HepG2 (cell line): ENCODE results near the gene ATAD3C. TPM values are rescaled to one million over a fixed set of nuclear protein-coding genes. Genes with fewer than 3 reads are reported as not detected.

Experiments used
- FLYWCH1 ChIP-seq: sonication (generic); formaldehyde crosslinking; IDR thresholded peaks from 2 replicates; pipeline ENCODE4 v1.8.1; 2023; ENCODE audit warnings: mild to moderate bottlenecking, missing genetic modification reagents
- FOXO4 ChIP-seq: sonication (generic); formaldehyde crosslinking; conservative IDR thresholded peaks from 2 replicates; pipeline ENCODE4 v1.8.1; 2023; ENCODE audit warnings: missing genetic modification reagents
- HMG20A ChIP-seq: IDR thresholded peaks from 2 replicates; pipeline ENCODE4 v1.6.1; 2016; ENCODE audit warnings: borderline replicate concordance
- NFE2L1 ChIP-seq: sonication (generic); formaldehyde crosslinking; IDR thresholded peaks from 2 replicates; pipeline ENCODE4 v1.4.0; 2020; ENCODE audit warnings: missing genetic modification reagents, mild to moderate bottlenecking, borderline replicate concordance
- NRL ChIP-seq: sonication (generic); formaldehyde crosslinking; IDR thresholded peaks from 2 replicates; pipeline ENCODE4 v1.5.0; 2020; ENCODE audit warnings: missing genetic modification reagents, mild to moderate bottlenecking, moderate library complexity, borderline replicate concordance
- PRDM4 ChIP-seq: sonication (generic); formaldehyde crosslinking; IDR thresholded peaks from 2 replicates; pipeline ENCODE4 v1.9.0; 2021; ENCODE audit warnings: missing genetic modification reagents, borderline replicate concordance
- RBM39 ChIP-seq: fragments of 200-400 bp; formaldehyde crosslinking; IDR thresholded peaks from one replicate; pipeline ENCODE4 v1.6.1; 2018; ENCODE audit warnings: antibody characterized with exemption, mild to moderate bottlenecking, low read depth, low read length; ENCODE audit not compliant: poor library complexity, severe bottlenecking
- SOX13 ChIP-seq, 3 experiments: fragments of 450-650 bp in 1 of 3; sonication (generic) in 1 of 3; formaldehyde crosslinking in 1 of 3; IDR thresholded peaks in 2 of 3; conservative IDR thresholded peaks in 1 of 3; 2 replicates each; pipeline versions ENCODE4 v1.5.0 to v1.6.1; 2016 to 2020; ENCODE audit warnings: antibody characterized with exemption in 1 of 3, mild to moderate bottlenecking in 1 of 3, missing compliant biosample characterization in 1 of 3, missing genetic modification reagents in 1 of 3, moderate library complexity in 1 of 3
- TIGD3 ChIP-seq: sonication (generic); formaldehyde crosslinking; IDR thresholded peaks from 2 replicates; pipeline ENCODE4 v1.5.1; 2020; ENCODE audit warnings: mild to moderate bottlenecking, missing genetic modification reagents, borderline replicate concordance
- ZBTB42 ChIP-seq: sonication (generic); formaldehyde crosslinking; IDR thresholded peaks from 2 replicates; pipeline ENCODE4 v1.5.0; 2020; ENCODE audit warnings: mild to moderate bottlenecking, missing genetic modification reagents
- ZNF10 ChIP-seq: sonication (generic); formaldehyde crosslinking; IDR thresholded peaks from 2 replicates; pipeline ENCODE4 v1.4.0; 2020; ENCODE audit warnings: mild to moderate bottlenecking, low read depth, missing genetic modification reagents, borderline replicate concordance
- ZNF362 ChIP-seq: sonication (generic); formaldehyde crosslinking; IDR thresholded peaks from 2 replicates; pipeline ENCODE4 v1.4.0; 2020; ENCODE audit warnings: missing genetic modification reagents, mild to moderate bottlenecking, borderline replicate concordance
- ZNF451 ChIP-seq: sonication (generic); formaldehyde crosslinking; IDR thresholded peaks from 2 replicates; pipeline ENCODE4 v1.5.0; 2020; ENCODE audit warnings: mild to moderate bottlenecking, missing genetic modification reagents
- ZNF503 ChIP-seq: sonication (generic); formaldehyde crosslinking; IDR thresholded peaks from 2 replicates; pipeline ENCODE4 v1.4.0; 2020; ENCODE audit warnings: missing genetic modification reagents
- ZNF563 ChIP-seq: sonication (generic); formaldehyde crosslinking; IDR thresholded peaks from 2 replicates; pipeline ENCODE4 v1.8.0; 2022; ENCODE audit warnings: mild to moderate bottlenecking, moderate library complexity, missing genetic modification reagents
- ZNF605 ChIP-seq: sonication (generic); formaldehyde crosslinking; IDR thresholded peaks from 2 replicates; pipeline ENCODE4 v1.8.0; 2022; ENCODE audit warnings: mild to moderate bottlenecking, missing genetic modification reagents
- ZNF781 ChIP-seq: sonication (generic); formaldehyde crosslinking; IDR thresholded peaks from 2 replicates; pipeline ENCODE4 v1.5.1; 2020; ENCODE audit warnings: borderline replicate concordance, mild to moderate bottlenecking, missing genetic modification reagents; ENCODE audit errors: not compliant biosample characterization
- ZNF792 ChIP-seq: IDR thresholded peaks from 2 replicates; pipeline ENCODE4 v1.6.1; 2016
- ZNF891 ChIP-seq: sonication (generic); formaldehyde crosslinking; IDR thresholded peaks from 2 replicates; pipeline ENCODE4 v1.5.0; 2020; ENCODE audit warnings: mild to moderate bottlenecking, missing genetic modification reagents
- polyA plus RNA-seq, 8 experiments: library from polyadenylated mRNA; depleted of rRNA in 3 of 8; stranded (reverse) in 7 of 8; unstranded in 1 of 8; fragments of >200 nt; fragmentation: Illumina TruSeq in 4 of 8; extraction: Trizol in 4 of 8; gene quantifications; 2 replicates each; pipeline versions ENCODE4 v1.2.1 to v1.2.3, GENCODE V29; 2011 to 2016; ENCODE audit warnings: low read depth in 4 of 8, missing spikeins in 1 of 8, mixed read lengths in 1 of 8; ENCODE audit not compliant: insufficient read depth in 1 of 8
- total RNA-seq, 5 experiments: library from RNA; depleted of rRNA; stranded (reverse); fragments of >200 nt; fragmentation: Illumina TruSeq; extraction: Trizol; gene quantifications; 2 replicates each; pipeline ENCODE4 v1.2.3, GENCODE V29; 2016; ENCODE audit warnings: low read depth in 1 of 5

The ATAD3C gene
- total and polyA plus RNA-seq, 2 of the 13 experiments (the other 11 are each of a cell fraction or from before 2014, with no cell fraction given) = 2.4 to 3.2 TPM

- TF ChIP-seq ZNF563 (peak; percentile 63; the same call in 1 of the 2 replicates), RBM39 (no peak), ZNF891 (CRISPR knock-in tag) (no peak), ZNF605 (CRISPR knock-in tag) (0 out of 2 replicates have a peak, but pooled peaks have one; percentile 25), SOX13 (IDR thresholded peaks at IDR 0.05) (no peak), SOX13 (CRISPR knock-in tag; conservative IDR thresholded peaks at IDR 0.05 in 1 of 2, IDR thresholded peaks at IDR 0.05 in 1 of 2) (peak in 1 of 2 experiments; percentile 55; a peak in 1 of 4 replicates), ZNF362 (no peak), PRDM4 (CRISPR knock-in tag) (no peak), NFE2L1 (0 out of 2 replicates have a peak, but pooled peaks have one; percentile 51), FOXO4 (CRISPR knock-in tag) (no peak), ZNF503 (no peak), ZNF792 (CRISPR knock-in tag) (no peak; the same call in 1 of the 2 replicates), ZBTB42 (CRISPR knock-in tag) (peak; percentile 39; the same call in 1 of the 2 replicates), ZNF10 (no peak), NRL (no peak), ZNF451 (peak; percentile 36; the same call in 1 of the 2 replicates), FLYWCH1 (CRISPR knock-in tag) (no peak), TIGD3 (CRISPR knock-in tag) (no peak), HMG20A (CRISPR knock-in tag) (no peak; the same call in 1 of the 2 replicates), ZNF781 (no peak)
These were observed 28.2 kb upstream of the ATAD3C start, which contains the start of gene ANKRD65 (continued) for GRCh38 chr1:1421147-1421906.
